Ectodermal cell (in vitro differentiated cells): ENCODE data around the gene OR8K3. TPM values are rescaled to one million over a fixed set of nuclear protein-coding genes. Genes with fewer than 3 reads are reported as not detected.

Experiments used
- H3K27ac ChIP-seq: 2 replicates; pipeline ENCODE4 v1.7.0; 2013; ENCODE audit warnings: mild to moderate bottlenecking, low read depth, low read length; ENCODE audit not compliant: insufficient read depth, poor library complexity, severe bottlenecking
- H3K27me3 ChIP-seq: 2 replicates; pipeline ENCODE4 v1.7.0; 2013; ENCODE audit warnings: mild to moderate bottlenecking, low read length; ENCODE audit not compliant: insufficient read depth, control insufficient read depth, poor library complexity, severe bottlenecking
- H3K36me3 ChIP-seq: one replicate; pipeline ENCODE4 v1.7.0; 2013; ENCODE audit warnings: low read length; ENCODE audit not compliant: control insufficient read depth, insufficient read depth
- H3K4me1 ChIP-seq: one replicate; pipeline ENCODE4 v1.7.0; 2013; ENCODE audit warnings: low read length; ENCODE audit not compliant: control insufficient read depth, insufficient read depth
- H3K4me3 ChIP-seq: 2 replicates; pipeline ENCODE4 v1.7.0; 2013; ENCODE audit warnings: low read depth, low read length, control low read depth; ENCODE audit not compliant: insufficient read depth
- H3K9me3 ChIP-seq: 2 replicates; pipeline ENCODE4 v1.7.0; 2013; ENCODE audit warnings: mild to moderate bottlenecking, low read length, moderate library complexity; ENCODE audit not compliant: control insufficient read depth
- WGBS, 2 experiments: methylation state at CpG; one replicate each; pipeline ENCODE4 v1.1.7; 2013; ENCODE audit warnings: missing lambda C conversion rate in 2 of 2; 5-methylcytosine and 5-hydroxymethylcytosine counted together
- polyA plus RNA-seq, 4 experiments: library from polyadenylated mRNA; stranded (reverse); fragments of 50-300 nt; gene quantifications; one replicate each; pipeline ENCODE4 v1.2.3, GENCODE V29; 2013

OR8K3 gene
- polyA plus RNA-seq (2013, experiment 1 of 4), result not detected
- not detected for polyA plus RNA-seq (2013, experiment 2 of 4)
- not detected for polyA plus RNA-seq (2013, experiment 3 of 4)
- polyA plus RNA-seq (2013, experiment 4 of 4), result not detected

- no peaks in the 10 kb centered on the region for H3K36me3 ChIP-seq
- no peak within 1 kb of the TSS for H3K27ac ChIP-seq
- no peaks in the 10 kb centered on the region for H3K27me3 ChIP-seq
- no peaks in the 10 kb centered on the region for H3K9me3 ChIP-seq
- no peaks in the 10 kb centered on the region for H3K4me1 ChIP-seq
- no peak within 1 kb of the TSS for H3K4me3 ChIP-seq
Observed at GRCh38 chr11:56314844-56315243, at the start of gene OR8K3. TSS of gene OR8K3 (plus strand) at chr11:56315144. CDS start at chr11:56318307, 3,163 bp downstream.

- Histone ChIP-seq H3K4me3 (no peak overlapping the region), H3K27me3 (no peaks in the 10 kb centered on the region), H3K36me3 (no peaks in the 10 kb centered on the region), H3K27ac (no peak overlapping the region), H3K9me3 (no peaks in the 10 kb centered on the region), H3K4me1 (no peaks in the 10 kb centered on the region)
- 80 to 84% methylated on average over 3 of the region's 3 CpGs for WGBS, 2 experiments
Observed at GRCh38 chr11:56271092-56271491, 43.9 kb upstream of the OR8K3 start.

GRCh38 chr11:56273854-56274253 lies 41.1 kb upstream of the OR8K3 start, which contains the start of gene OR5T1:
TSS of gene OR5T1 (plus strand) at chr11:56274154. CDS start at chr11:56275639, 1,485 bp downstream.
- H3K36me3 ChIP-seq, result no peaks in the 10 kb centered on the region

DNA sequence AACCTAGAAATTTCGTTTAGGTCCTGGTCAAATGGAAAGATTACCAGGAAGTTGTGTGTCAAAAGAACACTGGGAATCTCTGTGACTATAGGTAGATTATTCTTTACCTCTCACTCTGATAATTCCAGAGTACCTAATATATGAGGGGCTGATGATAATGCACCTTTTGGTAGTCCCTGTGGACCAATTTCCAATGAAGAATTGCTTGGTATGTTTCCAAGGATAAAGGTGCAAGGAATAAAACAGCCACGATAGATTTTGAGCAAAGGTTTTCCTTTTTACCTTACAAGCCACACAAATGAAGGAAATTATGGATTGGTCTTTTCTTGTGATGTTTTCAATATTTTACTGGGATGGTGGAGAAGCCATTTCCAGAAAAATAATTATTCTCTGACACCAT lies 22.8 kb upstream of the OR8K3 start, which contains the start of gene OR8H1:
OR8H1 (minus strand) TSS at position 101 of the 400 bp plus-strand sequence. CDS start 1,192 bp downstream, outside the sequence.
- Histone ChIP-seq H3K4me1 (no peaks in the 10 kb centered on the region), H3K9me3 (no peaks in the 10 kb centered on the region), H3K36me3 (no peaks in the 10 kb centered on the region), H3K27me3 (no peaks in the 10 kb centered on the region), H3K4me3 (no peak within 1 kb of the TSS), H3K27ac (no peak within 1 kb of the TSS)
- WGBS, 2 experiments, result 86 to 87% methylated on average over 1 to 2 of the region's 2 CpGs

More at GRCh38 chr11:56273854-56274253, 41.1 kb upstream of the OR8K3 start, which contains the start of gene OR5T1:
- Histone ChIP-seq H3K9me3 (no peaks in the 10 kb centered on the region), H3K4me3 (no peak within 1 kb of the TSS), H3K27ac (no peak within 1 kb of the TSS), H3K27me3 (no peaks in the 10 kb centered on the region), H3K4me1 (no peaks in the 10 kb centered on the region)

DNA sequence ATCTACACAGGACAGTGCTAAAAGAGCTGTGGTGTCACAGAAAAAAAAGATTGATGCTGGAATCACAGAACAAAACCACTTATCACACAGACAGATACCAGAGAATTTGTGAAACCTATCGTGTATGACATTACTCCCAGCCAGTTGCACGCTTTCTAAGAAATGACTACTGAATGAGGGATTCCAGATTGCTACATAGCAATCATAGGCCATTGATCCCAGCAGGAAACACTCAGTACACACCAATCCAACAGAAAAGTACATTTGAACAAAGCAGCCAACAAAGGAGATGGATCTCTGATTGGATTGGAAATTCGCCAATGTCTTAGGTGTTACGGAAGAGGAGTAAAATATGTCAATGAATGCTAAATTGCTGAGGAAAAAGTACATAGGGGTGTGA lies 18.0 kb upstream of the OR8K3 start:
- 95 to 98% methylated on average over 4 of the region's 4 CpGs for WGBS, 2 experiments
- no peaks in the 10 kb centered on the region for H3K4me1 ChIP-seq
- H3K4me3 ChIP-seq, result no peak overlapping the region
- H3K27me3 ChIP-seq, result no peaks in the 10 kb centered on the region
- H3K27ac ChIP-seq, result no peak overlapping the region
- no peaks in the 10 kb centered on the region for H3K9me3 ChIP-seq
- no peaks in the 10 kb centered on the region for H3K36me3 ChIP-seq

GRCh38 chr11:56307836-56308235 lies 7.1 kb upstream of the OR8K3 start:
- H3K9me3 ChIP-seq, result no peaks in the 10 kb centered on the region
- no peaks in the 10 kb centered on the region for H3K27me3 ChIP-seq
- 92 to 95% methylated on average over 3 of the region's 3 CpGs for WGBS, 2 experiments
- no peak overlapping the region for H3K4me3 ChIP-seq
- no peak overlapping the region for H3K27ac ChIP-seq
- H3K36me3 ChIP-seq, result no peaks in the 10 kb centered on the region
- no peaks in the 10 kb centered on the region for H3K4me1 ChIP-seq

GRCh38 chr11:56331861-56332491 lies 17.0 kb downstream of the OR8K3 start:
- H3K27me3 ChIP-seq, result no peaks in the 10 kb centered on the region
- no peaks in the 10 kb centered on the region for H3K9me3 ChIP-seq
- H3K4me3 ChIP-seq, result no peak overlapping the region
- H3K4me1 ChIP-seq, result no peaks in the 10 kb centered on the region
- WGBS, 2 experiments, result 95 to 96% methylated on average over 34 of the region's 34 CpGs
- H3K27ac ChIP-seq, result no peak overlapping the region
- no peaks in the 10 kb centered on the region for H3K36me3 ChIP-seq

DNA sequence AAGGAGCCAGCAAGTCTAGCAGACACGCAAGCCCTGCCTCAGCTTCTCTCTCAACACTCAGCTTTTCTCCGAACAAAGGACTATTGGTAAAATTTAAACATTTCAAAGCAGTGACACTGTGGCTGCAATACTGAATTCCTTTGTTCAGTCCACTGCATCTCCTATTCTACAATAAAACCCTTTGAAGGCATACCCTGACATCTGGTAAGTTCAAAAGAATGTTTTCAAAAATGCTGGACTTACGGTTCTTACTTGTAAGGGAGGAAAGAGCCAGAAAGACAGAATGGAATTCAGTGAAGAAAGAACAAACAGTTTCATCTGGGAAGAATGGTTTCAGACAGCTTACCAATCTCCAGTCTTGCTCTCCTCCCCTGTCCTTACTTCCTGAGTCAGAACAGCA lies 18.2 kb downstream of the OR8K3 start:
- Histone ChIP-seq H3K27ac (no peak overlapping the region), H3K4me1 (no peaks in the 10 kb centered on the region), H3K4me3 (no peak overlapping the region), H3K36me3 (no peaks in the 10 kb centered on the region), H3K27me3 (no peaks in the 10 kb centered on the region), H3K9me3 (no peaks in the 10 kb centered on the region)
- WGBS, 2 experiments, result 93 to 94% methylated on average over 3 of the region's 3 CpGs

DNA sequence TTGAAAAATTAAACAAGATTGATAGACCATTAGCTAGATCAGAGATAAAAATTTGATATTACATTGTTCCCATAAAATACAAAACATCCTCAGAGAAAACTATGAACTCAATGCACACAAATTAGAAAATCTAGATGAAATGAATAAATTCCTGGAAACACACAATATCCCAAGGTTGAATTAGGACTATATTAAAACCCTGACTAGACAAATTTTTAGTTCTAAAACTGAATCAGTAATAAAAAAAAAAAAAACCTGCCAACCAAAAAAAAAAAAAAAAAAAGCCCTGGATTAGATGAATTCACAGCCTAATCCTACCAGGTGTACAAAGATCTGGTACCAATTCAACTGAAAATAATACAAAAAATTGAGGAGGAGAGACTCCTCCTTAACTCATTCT lies 25.3 kb downstream of the OR8K3 start:
- Histone ChIP-seq H3K4me1 (no peaks in the 10 kb centered on the region), H3K27me3 (no peaks in the 10 kb centered on the region), H3K27ac (no peak overlapping the region), H3K9me3 (no peaks in the 10 kb centered on the region), H3K36me3 (no peaks in the 10 kb centered on the region), H3K4me3 (no peak overlapping the region)

GRCh38 chr11:56345739-56346138 lies 30.8 kb downstream of the OR8K3 start, which contains the start of gene OR8K1:
TSS of gene OR8K1 (plus strand) at chr11:56346039. CDS start at chr11:56346039, 0 bp downstream.
- H3K27ac ChIP-seq, result no peak within 1 kb of the TSS
- H3K9me3 ChIP-seq, result no peaks in the 10 kb centered on the region
- H3K4me3 ChIP-seq, result no peak within 1 kb of the TSS
- no peaks in the 10 kb centered on the region for H3K27me3 ChIP-seq
- WGBS, 2 experiments, result 95% methylated on average over 1 of the region's 1 CpG
- no peaks in the 10 kb centered on the region for H3K4me1 ChIP-seq
- no peaks in the 10 kb centered on the region for H3K36me3 ChIP-seq
